ENCODE data around the gene SPPL3. TPM values are rescaled to one million over a fixed set of nuclear protein-coding genes. Genes with fewer than 3 reads are reported as not detected.

The SPPL3 gene
- total and polyA plus RNA-seq, 4 donors, result 14.2 to 52.3 (median 29.6) TPM

DNA sequence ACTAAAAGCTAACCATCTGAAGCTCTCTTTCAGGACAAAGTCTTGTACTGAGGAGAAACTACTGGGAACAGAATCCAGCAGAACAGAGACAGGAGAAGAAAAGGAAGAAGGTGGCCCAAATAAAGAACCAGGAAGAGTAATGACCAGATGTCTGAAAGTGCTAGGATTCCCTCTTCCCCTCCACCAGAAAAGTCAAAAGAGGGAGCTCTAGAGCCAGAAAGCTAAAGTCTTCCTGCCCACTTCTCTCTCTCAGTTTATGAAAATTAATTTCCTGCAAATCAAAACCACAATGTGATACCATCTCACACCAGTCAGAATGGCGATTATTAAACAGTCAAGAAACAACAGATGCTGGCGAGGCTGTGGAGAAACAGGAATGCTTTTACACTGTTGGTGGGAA lies 47.2 kb downstream of the SPPL3 start:
- peaks cover 0 to 20% (median 0%) of the 10 kb centered on the region in 5 donors for H3K4me1 ChIP-seq (ENCODE audit: control insufficient read depth in 5 of 5, insufficient read depth in 5 of 5, low read length in 5 of 5)
- ATAC-seq (ENCODE audit: insufficient read depth, low FRiP score) (peak; percentile 53), DNase-seq (no peak)
- no peaks in the 10 kb centered on the region for H3K36me3 ChIP-seq (ENCODE audit: control insufficient read depth in 4 of 4, insufficient read depth in 4 of 4, low read length in 4 of 4)
- no peaks in the 10 kb centered on the region for H3K9me3 ChIP-seq (ENCODE audit: control insufficient read depth in 4 of 4, insufficient read depth in 3 of 4, low read length in 3 of 4)
- H3K27me3 ChIP-seq (ENCODE audit: control insufficient read depth in 3 of 3, insufficient read depth in 3 of 3, low read length in 2 of 3), result no peaks in the 10 kb centered on the region
- no peak overlapping the region for H3K9ac ChIP-seq (ENCODE audit: insufficient read depth in 1 of 2, low read length in 2 of 2)
- WGBS, 2 donors, result 12 to 51% methylated on average over 2 of the region's 2 CpGs
- TF ChIP-seq, protein P1, sequence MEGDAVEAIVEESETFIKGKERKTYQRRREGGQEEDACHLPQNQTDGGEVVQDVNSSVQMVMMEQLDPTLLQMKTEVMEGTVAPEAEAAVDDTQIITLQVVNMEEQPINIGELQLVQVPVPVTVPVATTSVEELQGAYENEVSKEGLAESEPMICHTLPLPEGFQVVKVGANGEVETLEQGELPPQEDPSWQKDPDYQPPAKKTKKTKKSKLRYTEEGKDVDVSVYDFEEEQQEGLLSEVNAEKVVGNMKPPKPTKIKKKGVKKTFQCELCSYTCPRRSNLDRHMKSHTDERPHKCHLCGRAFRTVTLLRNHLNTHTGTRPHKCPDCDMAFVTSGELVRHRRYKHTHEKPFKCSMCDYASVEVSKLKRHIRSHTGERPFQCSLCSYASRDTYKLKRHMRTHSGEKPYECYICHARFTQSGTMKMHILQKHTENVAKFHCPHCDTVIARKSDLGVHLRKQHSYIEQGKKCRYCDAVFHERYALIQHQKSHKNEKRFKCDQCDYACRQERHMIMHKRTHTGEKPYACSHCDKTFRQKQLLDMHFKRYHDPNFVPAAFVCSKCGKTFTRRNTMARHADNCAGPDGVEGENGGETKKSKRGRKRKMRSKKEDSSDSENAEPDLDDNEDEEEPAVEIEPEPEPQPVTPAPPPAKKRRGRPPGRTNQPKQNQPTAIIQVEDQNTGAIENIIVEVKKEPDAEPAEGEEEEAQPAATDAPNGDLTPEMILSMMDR (IDR thresholded peaks at IDR 0.05; ENCODE audit: control extremely low read depth, extremely low read depth), result peak; percentile 2
- H3K27ac ChIP-seq (ENCODE audit: low read depth in 1 of 2, low read length in 1 of 2), result no peak overlapping the region
- no peak overlapping the region for H3K4me3 ChIP-seq

DNA sequence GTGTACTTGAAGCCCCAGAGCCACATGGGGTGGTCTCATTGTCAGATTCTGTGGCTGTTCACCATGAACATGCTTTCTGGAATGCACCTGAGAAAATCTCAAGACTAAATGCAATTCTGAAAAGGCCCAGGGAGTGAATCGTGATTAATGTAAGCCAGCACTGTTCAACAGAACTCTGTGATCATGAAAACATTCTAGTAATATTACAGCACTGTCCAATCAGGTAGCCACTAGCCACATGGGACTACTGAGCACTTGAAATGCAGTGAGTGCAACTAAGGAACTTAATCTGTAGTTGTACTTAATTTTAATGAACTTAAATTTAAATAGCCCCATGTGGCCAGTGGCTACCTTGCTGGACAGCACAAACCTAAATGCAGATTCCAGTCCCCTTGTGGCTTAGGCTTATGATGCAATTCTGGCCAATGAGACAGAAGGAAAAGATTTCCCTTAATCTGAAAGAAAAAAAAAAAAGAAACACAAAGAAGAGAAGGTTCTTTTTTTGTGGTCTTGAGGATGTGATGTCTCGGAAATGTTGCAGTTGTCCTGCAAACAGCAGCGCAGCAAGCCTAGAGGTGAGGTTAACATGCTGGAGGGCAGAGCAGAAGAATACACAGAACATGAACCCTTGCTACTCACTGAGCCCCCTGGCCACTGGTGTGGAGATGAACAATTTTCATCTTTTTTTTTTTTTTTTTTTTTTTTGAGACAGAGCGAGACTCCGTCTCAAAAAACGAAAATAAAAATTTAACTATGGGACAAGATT lies 48.2 kb downstream of the SPPL3 start:
- peaks cover 0 to 25% (median 3%) of the 10 kb centered on the region in 5 donors for H3K4me1 ChIP-seq (ENCODE audit: control insufficient read depth in 5 of 5, insufficient read depth in 5 of 5, low read length in 5 of 5)
- WGBS, 2 donors, result 65 to 83% methylated on average over 6 of the region's 6 CpGs
- DNase-seq, result no peak

DNA sequence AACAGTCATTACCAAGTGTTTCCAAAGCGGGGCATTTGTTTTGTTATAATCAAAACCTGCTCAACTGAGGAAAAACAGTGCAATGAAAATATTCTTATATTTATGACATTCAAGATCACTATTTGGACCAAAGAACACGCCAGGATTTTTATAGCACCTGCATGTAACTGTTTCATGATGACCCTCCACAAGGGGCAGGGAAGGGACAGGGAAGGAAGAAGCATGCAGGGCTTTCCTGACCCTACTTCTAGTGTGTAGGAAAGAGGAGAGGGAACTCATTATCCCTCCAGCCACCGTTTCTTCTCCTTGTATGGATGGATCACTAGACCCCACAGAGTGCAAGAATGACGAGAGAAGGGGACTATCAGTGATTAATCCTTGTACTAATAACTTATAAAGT lies 49.4 kb downstream of the SPPL3 start:
- ATAC-seq (ENCODE audit: insufficient read depth, low FRiP score), result no peak
- Histone ChIP-seq H3K36me3 (ENCODE audit: control insufficient read depth in 4 of 4, insufficient read depth in 4 of 4, low read length in 4 of 4) (no peaks in the 10 kb centered on the region), H3K9me3 (ENCODE audit: control insufficient read depth in 4 of 4, insufficient read depth in 3 of 4, low read length in 3 of 4) (no peaks in the 10 kb centered on the region), H3K4me1 (ENCODE audit: control insufficient read depth in 5 of 5, insufficient read depth in 5 of 5, low read length in 5 of 5) (peaks cover 0 to 34% (median 3%) of the 10 kb centered on the region in 5 donors), H3K27ac (ENCODE audit: low read depth in 1 of 2, low read length in 1 of 2) (no peak overlapping the region), H3K9ac (ENCODE audit: insufficient read depth in 1 of 2, low read length in 2 of 2) (no peak overlapping the region), H3K4me3 (no peak overlapping the region), H3K27me3 (ENCODE audit: control insufficient read depth in 3 of 3, insufficient read depth in 3 of 3, low read length in 2 of 3) (no peaks in the 10 kb centered on the region)
- DNase-seq, result no peak
- TF ChIP-seq, protein P1 (IDR thresholded peaks at IDR 0.05; ENCODE audit: control extremely low read depth, extremely low read depth), result no peak
- 69 to 78% methylated on average over 4 of the region's 4 CpGs for WGBS, 2 donors

More for the DNA sequence above, 48.2 kb downstream of the SPPL3 start:
- Histone ChIP-seq H3K9me3 (ENCODE audit: control insufficient read depth in 4 of 4, insufficient read depth in 3 of 4, low read length in 3 of 4) (no peaks in the 10 kb centered on the region), H3K9ac (ENCODE audit: insufficient read depth in 1 of 2, low read length in 2 of 2) (no peak overlapping the region), H3K4me3 (no peak overlapping the region), H3K27ac (ENCODE audit: low read depth in 1 of 2, low read length in 1 of 2) (no peak overlapping the region), H3K27me3 (ENCODE audit: control insufficient read depth in 3 of 3, insufficient read depth in 3 of 3, low read length in 2 of 3) (no peaks in the 10 kb centered on the region), H3K36me3 (ENCODE audit: control insufficient read depth in 4 of 4, insufficient read depth in 4 of 4, low read length in 4 of 4) (no peaks in the 10 kb centered on the region)
- TF ChIP-seq, protein P1 (IDR thresholded peaks at IDR 0.05; ENCODE audit: control extremely low read depth, extremely low read depth), result no peak
- no peak for ATAC-seq (ENCODE audit: insufficient read depth, low FRiP score)
